B cell (primary cell): ENCODE data around the gene CD6.

Source experiments
- CTCF ChIP-seq: fragments of 200-600 bp; IDR thresholded peaks from one replicate; pipeline ENCODE4 v1.8.0; 2022; ENCODE audit warnings: antibody characterized with exemption, mild to moderate bottlenecking
- EZH2 ChIP-seq: IDR thresholded peaks from 2 replicates; pipeline ENCODE4 v1.6.1; 2012; ENCODE audit warnings: borderline replicate concordance, low read depth, mild to moderate bottlenecking, moderate library complexity, low read length; ENCODE audit not compliant: insufficient read depth, poor library complexity, severe bottlenecking

DNA sequence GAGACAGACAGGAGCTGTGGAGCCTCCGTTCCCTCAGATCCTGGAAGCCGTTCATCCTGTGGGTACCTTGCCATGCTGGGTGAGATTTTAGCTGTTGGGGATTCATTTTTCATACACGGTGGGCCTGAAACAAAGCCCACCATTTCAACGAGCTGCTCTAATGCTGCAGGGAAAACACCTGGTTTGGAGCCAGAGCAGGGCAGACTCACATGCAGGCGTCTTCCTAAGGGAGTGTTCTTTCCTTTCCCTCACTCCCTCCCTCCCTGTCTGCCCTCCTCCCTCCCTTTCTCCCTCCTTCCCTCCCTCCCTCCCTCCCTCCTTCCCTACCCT, 52.5 kb downstream of the CD6 start:
- TF ChIP-seq CTCF, result no peak
- no peak for TF ChIP-seq EZH2
